Retinal pigment epithelial cell (primary cell): ENCODE results near the gene TUBA4B.

Source experiments
- DNase-seq: peaks from one replicate; pipeline ENCODE4 v3.0.0-alpha.2; 2010; ENCODE audit warnings: low read depth
- H3K4me3 ChIP-seq: 2 replicates; pipeline ENCODE4 v1.5.1; 2011; ENCODE audit warnings: mild to moderate bottlenecking, low read length, control low read depth, moderate library complexity
- CTCF ChIP-seq: conservative IDR thresholded peaks from 2 replicates; pipeline ENCODE4 v1.5.1; 2011; ENCODE audit warnings: low read depth, low read length, control low read depth, inconsistent platforms

The TUBA4B gene

GRCh38 chr2:219228911-219229304 lies 24.1 kb upstream of the TUBA4B start:
- DNase-seq: no peak
- no peak for TF ChIP-seq CTCF
- peak overlapping the region; percentile 87 for H3K4me3 ChIP-seq

GRCh38 chr2:219229305-219230058 lies 23.6 kb upstream of the TUBA4B start, which contains the start of the genes ANKZF1 and ATG9A:
Gene ANKZF1, plus strand, starts transcription at chr2:219229806. Its CDS starts 452 bp downstream, at chr2:219230258.
Gene ATG9A, minus strand, starts transcription at chr2:219229636. Its CDS starts 1,612 bp downstream, at chr2:219228024.
- peak within 1 kb of the TSS; percentile 87 for H3K4me3 ChIP-seq
- no peak for TF ChIP-seq CTCF

GRCh38 chr2:219230059-219230540 lies 22.9 kb upstream of the TUBA4B start:
- peak overlapping the region; percentile 87 for H3K4me3 ChIP-seq
- no peak for TF ChIP-seq CTCF
- DNase-seq: no peak

More at GRCh38 chr2:219229305-219230058, 23.6 kb upstream of the TUBA4B start, which contains the start of the genes ANKZF1 and ATG9A:
- DNase-seq: peak; percentile 97

- no peak overlapping the region for H3K4me3 ChIP-seq
- DNase-seq: no peak
- TF ChIP-seq CTCF: no peak
Measured at GRCh38 chr2:219234331-219234730, 18.7 kb upstream of the TUBA4B start.

- no peak for TF ChIP-seq CTCF
- DNase-seq: no peak
- H3K4me3 ChIP-seq: peak overlapping the region; percentile 11
Measured at GRCh38 chr2:219243291-219243761, 9.7 kb upstream of the TUBA4B start.

- H3K4me3 ChIP-seq: peak overlapping the region; percentile 92
- no peak for TF ChIP-seq CTCF
- no peak for DNase-seq
Measured at GRCh38 chr2:219244789-219245147, 8.3 kb upstream of the TUBA4B start.
